Transverse colon (tissue), 4 donors: ENCODE measurements around the gene TTYH1. TPM values are rescaled to one million over a fixed set of nuclear protein-coding genes. Genes with fewer than 3 reads are reported as not detected.
A peak's percentile ranks its signal among the peaks of the same experiment; 100 is the strongest.

Experiments used
- DNase-seq: peaks from one replicate; pipeline ENCODE4 v3.0.0-alpha.2; 2019
- H3K27ac ChIP-seq, 4 donors: fragments of 200-600 bp; sonication (generic); 2 replicates each; pipeline ENCODE4 v1.5.1; 2016 to 2018; ENCODE audit warnings: inconsistent platforms in 4 of 4
- H3K27me3 ChIP-seq: fragments of 200-600 bp; sonication (generic); 2 replicates; pipeline ENCODE4 v1.5.1; 2017; ENCODE audit warnings: inconsistent platforms
- H3K36me3 ChIP-seq, 4 donors: fragments of 200-600 bp; sonication (generic); 2 replicates each; pipeline ENCODE4 v1.5.1; 2017 to 2019; ENCODE audit warnings: inconsistent platforms in 4 of 4
- H3K4me1 ChIP-seq, 4 donors: fragments of 200-600 bp; sonication (generic); 2 replicates each; pipeline ENCODE4 v1.5.1; 2017 to 2020; ENCODE audit warnings: inconsistent platforms in 4 of 4
- H3K4me3 ChIP-seq, 4 donors: fragments of 200-600 bp; sonication (generic); 1 replicate in 1 of 4; 2 replicates in 3 of 4; pipeline versions ENCODE4 v1.5.1 to v1.6.1; 2017 to 2019; ENCODE audit warnings: inconsistent platforms in 4 of 4
- H3K9me3 ChIP-seq, 2 donors: fragments of 200-600 bp; sonication (generic); 2 replicates each; pipeline ENCODE4 v1.5.1; 2017 to 2019; ENCODE audit warnings: inconsistent platforms in 2 of 2
- CTCF ChIP-seq, 5 experiments: fragments of 200-600 bp in 3 of 5; fragments of 450-650 bp in 2 of 5; sonication (generic) in 3 of 5; IDR thresholded peaks; 1 replicate in 2 of 5; 2 replicates in 3 of 5; pipeline ENCODE4 v1.5.1; 2016 to 2017; ENCODE audit warnings: antibody characterized with exemption in 5 of 5, inconsistent platforms in 3 of 5, mild to moderate bottlenecking in 2 of 5, moderate library complexity in 1 of 5
- EP300 ChIP-seq: sonication (generic); formaldehyde crosslinking; IDR thresholded peaks from one replicate; pipeline ENCODE4 v1.6.1; 2017; ENCODE audit warnings: antibody characterized with exemption, low read depth
- POLR2A ChIP-seq: fragments of 450-650 bp; IDR thresholded peaks from one replicate; pipeline ENCODE4 v1.6.1; 2016; ENCODE audit warnings: antibody characterized with exemption, mild to moderate bottlenecking, moderate library complexity
- POLR2AphosphoS5 ChIP-seq, 3 donors: sonication (generic); formaldehyde crosslinking; IDR thresholded peaks; one replicate each; pipeline ENCODE4 v1.6.1; 2016; ENCODE audit warnings: antibody characterized with exemption in 3 of 3
- WGBS, 2 donors: methylation state at CpG; one replicate each; pipeline ENCODE4 v1.1.5; 2018; ENCODE audit warnings: low coverage in 1 of 2; 5-methylcytosine and 5-hydroxymethylcytosine counted together
- in situ Hi-C, 4 donors: fragments of 200-750 bp; cut with MboI; loops; one replicate each; pipeline versions ENCODE4 v1.15.0 to v1.15.1; 2017; ENCODE audit warnings: low sequenced_read_pairs in 3 of 4, low pct_ligation_motif_present in 1 of 4, low pct_unique_long_range_greater_than_20kb in 1 of 4
- intact Hi-C: fragments of 100-400 bp; cut with DNase I; formaldehyde crosslinking; loops from one replicate; pipeline ENCODE4 v1.15.1; 2023; ENCODE audit warnings: low total_unique reads
- total RNA-seq, 4 donors: library from RNA; depleted of rRNA; stranded (reverse); fragments of >200 nt; gene quantifications; one replicate each; pipeline ENCODE4 v1.1.0, GENCODE V29; 2016

The TTYH1 gene
- total RNA-seq, 4 donors from 2014 or later = 1.1 to 7.5 (median 3.0) TPM

DNA sequence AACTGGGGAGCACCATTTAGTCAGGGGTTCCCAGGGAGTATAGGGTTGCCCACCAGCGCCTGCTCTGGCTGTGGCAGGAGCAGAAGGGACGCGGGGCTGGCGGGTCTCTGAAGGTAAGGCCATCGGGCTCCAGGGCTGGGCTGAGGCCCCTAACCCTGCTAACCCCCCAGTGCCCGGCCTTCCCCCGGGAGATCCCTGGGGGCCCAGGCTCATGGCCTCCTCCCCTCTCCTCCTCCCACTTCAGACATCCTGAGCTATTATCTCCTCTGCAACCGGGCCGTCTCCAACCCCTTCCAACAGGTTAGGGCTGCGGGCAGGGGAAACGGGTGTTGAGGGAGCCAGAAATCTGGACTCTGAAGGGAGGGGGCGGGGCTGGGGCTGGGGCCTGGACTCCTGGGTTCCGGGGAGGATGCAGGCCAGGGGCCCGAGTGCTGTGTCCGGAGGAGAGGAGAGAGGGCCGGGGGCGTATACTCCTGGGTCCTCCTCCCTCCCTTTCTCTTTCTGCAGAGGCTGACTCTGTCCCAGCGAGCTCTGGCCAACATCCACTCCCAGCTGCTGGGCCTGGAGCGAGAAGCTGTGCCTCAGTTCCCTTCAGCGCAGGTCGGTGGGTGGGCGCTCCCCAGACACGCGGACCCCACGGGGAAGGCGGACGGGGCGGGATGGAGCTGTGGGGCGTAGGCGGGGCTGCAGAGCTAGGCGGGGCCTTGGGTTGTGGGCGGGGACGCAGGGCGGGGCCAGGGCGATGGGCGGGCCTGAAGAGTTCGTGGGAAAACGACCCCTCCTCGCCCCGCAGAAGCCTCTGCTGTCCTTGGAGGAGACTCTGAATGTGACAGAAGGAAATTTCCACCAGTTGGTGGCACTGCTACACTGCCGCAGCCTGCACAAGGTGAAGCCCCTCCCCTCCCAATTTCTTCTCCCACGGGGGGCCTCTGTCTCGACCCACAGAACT lies 15.3 kb downstream of the TTYH1 start:
- peak; percentile 37 for DNase-seq
- H3K27me3 ChIP-seq = peaks cover 59% of the 10 kb centered on the region
- in situ Hi-C loops (no loop called here), intact Hi-C loops (no loop called here)
- peak overlapping the region in 2 of 4 donors; percentile 12 to 31 for H3K4me3 ChIP-seq
- WGBS, 2 donors = 10% methylated on average over 23 of the region's 43 CpGs; no CpG with 5 or more reads in 1 of the 2 donors
- peaks cover 5 to 20% (median 13%) of the 10 kb centered on the region in 4 donors for H3K4me1 ChIP-seq
- no peaks in the 10 kb centered on the region for H3K9me3 ChIP-seq
- H3K27ac ChIP-seq = no peak overlapping the region
- no peaks in the 10 kb centered on the region for H3K36me3 ChIP-seq
- TF ChIP-seq POLR2A (no peak), POLR2AphosphoS5 (IDR thresholded peaks at IDR 0.05) (no peak), CTCF (IDR thresholded peaks at IDR 0.05) (no peak), EP300 (no peak)

DNA sequence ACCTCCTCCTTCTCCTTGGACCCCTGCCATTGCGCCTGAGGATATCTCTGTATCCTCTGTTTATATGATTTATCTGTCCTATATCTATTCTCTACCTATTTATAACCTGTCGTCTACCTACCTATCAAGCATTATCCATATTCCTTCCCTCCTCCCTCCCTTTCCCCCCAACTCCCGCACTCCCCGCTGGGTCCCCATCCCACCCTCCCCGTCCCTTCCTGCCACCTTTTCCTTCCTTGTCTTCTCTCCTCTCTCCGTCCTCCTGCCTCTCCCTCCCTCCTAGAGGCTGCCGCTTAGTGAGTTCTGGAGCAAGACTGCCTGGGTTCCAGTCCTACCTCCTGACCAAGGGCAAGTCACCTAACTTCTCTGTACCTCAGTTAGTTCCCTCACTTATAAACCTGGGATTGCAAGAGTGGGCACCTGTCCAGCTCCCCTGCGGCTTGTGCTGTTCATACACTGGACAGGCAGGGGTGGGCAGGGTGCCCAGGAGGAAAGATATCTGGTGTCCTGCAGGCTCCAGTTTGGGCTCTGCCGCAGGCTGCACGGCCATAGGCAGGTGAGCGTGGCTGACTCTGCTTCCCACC lies 16.1 kb downstream of the TTYH1 start:
- in situ Hi-C loops (no loop called here), intact Hi-C loops (no loop called here)
- TF ChIP-seq EP300 (no peak), CTCF (IDR thresholded peaks at IDR 0.05) (no peak), POLR2A (no peak), POLR2AphosphoS5 (IDR thresholded peaks at IDR 0.05) (no peak)
- no peaks in the 10 kb centered on the region for H3K9me3 ChIP-seq
- 17 to 23% methylated on average over 1 to 11 of the region's 11 CpGs for WGBS, 2 donors
- H3K36me3 ChIP-seq = no peaks in the 10 kb centered on the region
- DNase-seq = peak; percentile 28
- peaks cover 51% of the 10 kb centered on the region for H3K27me3 ChIP-seq
- peaks cover 5 to 22% (median 16%) of the 10 kb centered on the region in 4 donors for H3K4me1 ChIP-seq
- no peak overlapping the region for H3K27ac ChIP-seq
- H3K4me3 ChIP-seq = peak overlapping the region in 1 of 4 donors; percentile 31

DNA sequence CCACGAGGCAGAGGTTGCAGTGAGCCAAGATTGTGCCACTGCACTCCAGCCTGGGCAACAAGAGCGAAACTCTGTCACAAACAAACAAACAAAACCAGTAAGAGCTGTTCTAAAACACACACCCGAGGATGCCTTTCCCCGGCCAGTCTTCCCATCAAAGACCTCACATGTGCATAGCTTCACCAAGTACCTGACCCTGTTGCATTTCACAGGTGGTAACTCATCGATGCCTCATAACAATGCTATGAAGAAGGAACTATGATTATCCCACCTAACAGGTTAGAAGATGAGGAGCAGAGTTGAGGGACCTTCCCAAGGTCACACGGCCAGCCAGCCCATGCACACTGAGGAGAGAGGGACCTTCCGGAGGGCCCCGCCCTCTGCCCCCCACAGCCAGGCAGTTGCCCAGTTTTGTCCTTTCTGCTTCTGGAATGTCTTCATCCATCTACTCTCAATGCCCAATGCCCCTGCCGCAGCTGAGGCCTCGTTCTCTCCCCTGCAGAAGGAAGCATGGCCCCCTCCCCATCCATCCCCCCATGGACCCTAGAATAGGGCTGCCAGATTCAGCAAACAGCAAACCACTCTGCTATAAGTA lies 17.0 kb downstream of the TTYH1 start:
- in situ Hi-C loops = no loop called here
- H3K36me3 ChIP-seq = no peaks in the 10 kb centered on the region
- DNase-seq = no peak
- peaks cover 5 to 22% (median 16%) of the 10 kb centered on the region in 4 donors for H3K4me1 ChIP-seq
- no peaks in the 10 kb centered on the region for H3K9me3 ChIP-seq
- peaks cover 49% of the 10 kb centered on the region for H3K27me3 ChIP-seq
- WGBS, 2 donors = 55 to 62% methylated on average over 2 to 10 of the region's 10 CpGs
- no peak for TF ChIP-seq CTCF (IDR thresholded peaks at IDR 0.05)
- TF ChIP-seq EP300 = no peak
- TF ChIP-seq POLR2A = no peak
- TF ChIP-seq POLR2AphosphoS5 (IDR thresholded peaks at IDR 0.05) = peak in 1 of 3 donors; percentile 9
- no peak overlapping the region for H3K4me3 ChIP-seq
- intact Hi-C loops = no loop called here
- no peak overlapping the region for H3K27ac ChIP-seq

DNA sequence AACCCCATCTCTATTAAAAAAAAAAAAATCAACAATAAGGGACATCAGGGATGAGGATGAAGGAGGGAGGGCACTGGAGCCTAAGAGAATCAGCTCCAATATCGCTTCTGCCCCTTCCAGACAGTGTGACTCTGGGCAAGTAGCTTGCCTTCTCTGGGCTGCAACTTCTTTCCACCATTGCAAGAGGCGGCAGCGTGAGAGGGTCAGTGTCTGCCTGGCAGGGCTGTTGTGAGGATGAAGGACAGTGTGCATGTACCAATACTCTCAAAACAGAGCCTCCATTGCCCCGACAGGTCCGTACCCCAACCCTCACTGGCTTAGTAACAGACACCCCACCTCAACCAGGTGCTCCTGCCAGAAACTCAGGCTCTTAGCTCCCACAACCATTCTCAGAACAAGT lies 18.4 kb downstream of the TTYH1 start:
- H3K27me3 ChIP-seq = peaks cover 38% of the 10 kb centered on the region
- 80% methylated on average over 1 to 5 of the region's 5 CpGs for WGBS, 2 donors
- H3K27ac ChIP-seq = no peak overlapping the region
- no peaks in the 10 kb centered on the region for H3K9me3 ChIP-seq
- no peaks in the 10 kb centered on the region for H3K36me3 ChIP-seq
- peaks cover 5 to 22% (median 16%) of the 10 kb centered on the region in 4 donors for H3K4me1 ChIP-seq
- H3K4me3 ChIP-seq = no peak overlapping the region
- intact Hi-C loops = no loop called here
- no peak for DNase-seq
- no peak for TF ChIP-seq POLR2A
- no peak for TF ChIP-seq CTCF (IDR thresholded peaks at IDR 0.05)
- no peak for TF ChIP-seq EP300
- no peak for TF ChIP-seq POLR2AphosphoS5 (IDR thresholded peaks at IDR 0.05)
- in situ Hi-C loops = no loop called here
